ENCODE measurements around the gene TMEM132C.

DNA sequence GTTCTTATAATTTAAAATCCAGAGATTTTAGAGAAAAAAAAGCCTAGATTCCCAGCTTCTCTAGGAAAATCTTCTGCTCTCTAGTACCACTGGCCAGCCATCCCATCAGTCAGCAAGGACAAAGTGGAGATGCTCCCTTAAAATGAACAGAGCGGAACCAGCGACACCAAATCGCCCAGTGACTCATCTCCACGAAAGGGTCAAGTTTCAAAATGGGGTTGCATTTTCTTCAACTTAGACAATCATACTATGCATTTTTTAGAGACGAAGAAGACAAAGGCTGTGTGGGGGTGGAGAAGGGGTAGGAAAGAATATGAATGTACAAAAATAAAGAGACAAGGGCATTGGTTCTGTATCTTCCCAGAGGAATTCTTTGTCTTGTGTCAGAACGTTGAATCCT is 344.8 kb downstream of the TMEM132C start:
- TF ChIP-seq ESRRA (IDR thresholded peaks at IDR 0.05; ENCODE audit: borderline replicate concordance, low read length) = no peak
- TF ChIP-seq, protein P1, sequence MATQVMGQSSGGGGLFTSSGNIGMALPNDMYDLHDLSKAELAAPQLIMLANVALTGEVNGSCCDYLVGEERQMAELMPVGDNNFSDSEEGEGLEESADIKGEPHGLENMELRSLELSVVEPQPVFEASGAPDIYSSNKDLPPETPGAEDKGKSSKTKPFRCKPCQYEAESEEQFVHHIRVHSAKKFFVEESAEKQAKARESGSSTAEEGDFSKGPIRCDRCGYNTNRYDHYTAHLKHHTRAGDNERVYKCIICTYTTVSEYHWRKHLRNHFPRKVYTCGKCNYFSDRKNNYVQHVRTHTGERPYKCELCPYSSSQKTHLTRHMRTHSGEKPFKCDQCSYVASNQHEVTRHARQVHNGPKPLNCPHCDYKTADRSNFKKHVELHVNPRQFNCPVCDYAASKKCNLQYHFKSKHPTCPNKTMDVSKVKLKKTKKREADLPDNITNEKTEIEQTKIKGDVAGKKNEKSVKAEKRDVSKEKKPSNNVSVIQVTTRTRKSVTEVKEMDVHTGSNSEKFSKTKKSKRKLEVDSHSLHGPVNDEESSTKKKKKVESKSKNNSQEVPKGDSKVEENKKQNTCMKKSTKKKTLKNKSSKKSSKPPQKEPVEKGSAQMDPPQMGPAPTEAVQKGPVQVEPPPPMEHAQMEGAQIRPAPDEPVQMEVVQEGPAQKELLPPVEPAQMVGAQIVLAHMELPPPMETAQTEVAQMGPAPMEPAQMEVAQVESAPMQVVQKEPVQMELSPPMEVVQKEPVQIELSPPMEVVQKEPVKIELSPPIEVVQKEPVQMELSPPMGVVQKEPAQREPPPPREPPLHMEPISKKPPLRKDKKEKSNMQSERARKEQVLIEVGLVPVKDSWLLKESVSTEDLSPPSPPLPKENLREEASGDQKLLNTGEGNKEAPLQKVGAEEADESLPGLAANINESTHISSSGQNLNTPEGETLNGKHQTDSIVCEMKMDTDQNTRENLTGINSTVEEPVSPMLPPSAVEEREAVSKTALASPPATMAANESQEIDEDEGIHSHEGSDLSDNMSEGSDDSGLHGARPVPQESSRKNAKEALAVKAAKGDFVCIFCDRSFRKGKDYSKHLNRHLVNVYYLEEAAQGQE (IDR thresholded peaks at IDR 0.05) = no peak
- no peak for TF ChIP-seq RAD21 (conservative IDR thresholded peaks at IDR 0.05 in 1 of 2, IDR thresholded peaks at IDR 0.05 in 1 of 2)
- TF ChIP-seq, protein P2, sequence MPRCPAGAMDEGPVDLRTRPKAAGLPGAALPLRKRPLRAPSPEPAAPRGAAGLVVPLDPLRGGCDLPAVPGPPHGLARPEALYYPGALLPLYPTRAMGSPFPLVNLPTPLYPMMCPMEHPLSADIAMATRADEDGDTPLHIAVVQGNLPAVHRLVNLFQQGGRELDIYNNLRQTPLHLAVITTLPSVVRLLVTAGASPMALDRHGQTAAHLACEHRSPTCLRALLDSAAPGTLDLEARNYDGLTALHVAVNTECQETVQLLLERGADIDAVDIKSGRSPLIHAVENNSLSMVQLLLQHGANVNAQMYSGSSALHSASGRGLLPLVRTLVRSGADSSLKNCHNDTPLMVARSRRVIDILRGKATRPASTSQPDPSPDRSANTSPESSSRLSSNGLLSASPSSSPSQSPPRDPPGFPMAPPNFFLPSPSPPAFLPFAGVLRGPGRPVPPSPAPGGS (IDR thresholded peaks at IDR 0.05) = no peak
- no peak for TF ChIP-seq SREBF2 (IDR thresholded peaks at IDR 0.05)
- TF ChIP-seq CHD2 (IDR thresholded peaks at IDR 0.05; ENCODE audit: low read length, partially characterized antibody) = no peak
- TF ChIP-seq, protein P3, sequence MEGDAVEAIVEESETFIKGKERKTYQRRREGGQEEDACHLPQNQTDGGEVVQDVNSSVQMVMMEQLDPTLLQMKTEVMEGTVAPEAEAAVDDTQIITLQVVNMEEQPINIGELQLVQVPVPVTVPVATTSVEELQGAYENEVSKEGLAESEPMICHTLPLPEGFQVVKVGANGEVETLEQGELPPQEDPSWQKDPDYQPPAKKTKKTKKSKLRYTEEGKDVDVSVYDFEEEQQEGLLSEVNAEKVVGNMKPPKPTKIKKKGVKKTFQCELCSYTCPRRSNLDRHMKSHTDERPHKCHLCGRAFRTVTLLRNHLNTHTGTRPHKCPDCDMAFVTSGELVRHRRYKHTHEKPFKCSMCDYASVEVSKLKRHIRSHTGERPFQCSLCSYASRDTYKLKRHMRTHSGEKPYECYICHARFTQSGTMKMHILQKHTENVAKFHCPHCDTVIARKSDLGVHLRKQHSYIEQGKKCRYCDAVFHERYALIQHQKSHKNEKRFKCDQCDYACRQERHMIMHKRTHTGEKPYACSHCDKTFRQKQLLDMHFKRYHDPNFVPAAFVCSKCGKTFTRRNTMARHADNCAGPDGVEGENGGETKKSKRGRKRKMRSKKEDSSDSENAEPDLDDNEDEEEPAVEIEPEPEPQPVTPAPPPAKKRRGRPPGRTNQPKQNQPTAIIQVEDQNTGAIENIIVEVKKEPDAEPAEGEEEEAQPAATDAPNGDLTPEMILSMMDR (IDR thresholded peaks at IDR 0.05) = no peak
- TF ChIP-seq CBX2 (IDR thresholded peaks at IDR 0.05; ENCODE audit: borderline replicate concordance, low read depth) = no peak
- no peak for TF ChIP-seq POLR2A (IDR thresholded peaks at IDR 0.05; ENCODE audit: low read length)
- no peak for TF ChIP-seq NPAS2 (CRISPR knock-in tag; IDR thresholded peaks at IDR 0.05; ENCODE audit: borderline replicate concordance)
- TF ChIP-seq, protein P4, sequence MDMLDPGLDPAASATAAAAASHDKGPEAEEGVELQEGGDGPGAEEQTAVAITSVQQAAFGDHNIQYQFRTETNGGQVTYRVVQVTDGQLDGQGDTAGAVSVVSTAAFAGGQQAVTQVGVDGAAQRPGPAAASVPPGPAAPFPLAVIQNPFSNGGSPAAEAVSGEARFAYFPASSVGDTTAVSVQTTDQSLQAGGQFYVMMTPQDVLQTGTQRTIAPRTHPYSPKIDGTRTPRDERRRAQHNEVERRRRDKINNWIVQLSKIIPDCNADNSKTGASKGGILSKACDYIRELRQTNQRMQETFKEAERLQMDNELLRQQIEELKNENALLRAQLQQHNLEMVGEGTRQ (IDR thresholded peaks at IDR 0.05) = no peak
- no peak for TF ChIP-seq KDM1A (IDR thresholded peaks at IDR 0.05; ENCODE audit: low read depth)
- no peak for TF ChIP-seq SMC3 (IDR thresholded peaks at IDR 0.05)
- TF ChIP-seq BHLHE40 (IDR thresholded peaks at IDR 0.05; ENCODE audit: low read depth, low read length) = no peak
